NCI-H1048 (cell line): Measurements from ENCODE around the gene ATPAF1.
"Not testable (repeated sequence)": the region's sequence is repeated elsewhere in the genome, so short reads cannot be mapped to it uniquely, and the experiment has no call there.

Experiments used
- DNase-seq: peaks from one replicate; lab custom pipeline; 2025; lab: John Stamatoyannopoulos, UW

ATPAF1 gene

GRCh38 chr1:46681333-46682034 lies 13.3 kb upstream of the ATPAF1 start:
- DNase-seq: no peak

GRCh38 chr1:46679789-46680573 lies 11.8 kb upstream of the ATPAF1 start:
- DNase-seq: no peak

GRCh38 chr1:46677339-46677738 lies 9.2 kb upstream of the ATPAF1 start:
- DNase-seq: no peak

GRCh38 chr1:46676531-46676930 lies 8.4 kb upstream of the ATPAF1 start:
- no peak for DNase-seq

- DNase-seq: no peak
These were observed 7.6 kb upstream of the ATPAF1 start for GRCh38 chr1:46675549-46676314.

- DNase-seq: no peak
These were observed 5.6 kb upstream of the ATPAF1 start for GRCh38 chr1:46673749-46674182.

- DNase-seq: no peak
These were observed 4.5 kb upstream of the ATPAF1 start for GRCh38 chr1:46672696-46673095.

GRCh38 chr1:46671554-46671953 lies 3.4 kb upstream of the ATPAF1 start, which contains the start of gene TEX38:
Gene TEX38, plus strand, starts transcription at chr1:46671854. Its CDS starts 81 bp downstream, at chr1:46671935.
- DNase-seq: no peak

GRCh38 chr1:46670134-46670533 lies 2.0 kb upstream of the ATPAF1 start:
- DNase-seq: no peak

- DNase-seq: no peak
These were observed 2.2 kb downstream of the ATPAF1 start for GRCh38 chr1:46665983-46666382.

- not testable (repeated sequence) for DNase-seq
These were observed 5.2 kb downstream of the ATPAF1 start for GRCh38 chr1:46662919-46663318.

- DNase-seq: not testable (repeated sequence)
These were observed 8.0 kb downstream of the ATPAF1 start for GRCh38 chr1:46660116-46660515.

GRCh38 chr1:46659307-46659870 lies 8.8 kb downstream of the ATPAF1 start:
- no peak for DNase-seq

GRCh38 chr1:46657775-46658174 lies 10.4 kb downstream of the ATPAF1 start:
- no peak for DNase-seq

- no peak for DNase-seq
These were observed 11.5 kb downstream of the ATPAF1 start for GRCh38 chr1:46656643-46657042.

GRCh38 chr1:46655848-46656247 lies 12.3 kb downstream of the ATPAF1 start:
- DNase-seq: no peak

- DNase-seq: not testable (repeated sequence)
These were observed 13.5 kb downstream of the ATPAF1 start for GRCh38 chr1:46654698-46655097.

- no peak for DNase-seq
These were observed 14.2 kb downstream of the ATPAF1 start for GRCh38 chr1:46654012-46654411.

- DNase-seq: no peak
These were observed 14.7 kb downstream of the ATPAF1 start for GRCh38 chr1:46653405-46653958.

- no peak for DNase-seq
These were observed 15.7 kb downstream of the ATPAF1 start for GRCh38 chr1:46652321-46653100.

- not testable (repeated sequence) for DNase-seq
These were observed 17.0 kb downstream of the ATPAF1 start for GRCh38 chr1:46651152-46651551.
